A549 treated with Hydrocortisone at 1 μM for 4 hours (cell line): Measurements from ENCODE around the gene HSD17B7. TPM values are rescaled to one million over a fixed set of nuclear protein-coding genes. Genes with fewer than 3 reads are reported as not detected.

ENCODE experiments used
- total RNA-seq: library from RNA; stranded (reverse); fragments of 200-300 nt; extraction: Qiagen RNA extraction; gene quantifications from 5 replicates; pipeline ENCODE4 v1.2.3, GENCODE V29; 2022

The HSD17B7 gene, protein sequence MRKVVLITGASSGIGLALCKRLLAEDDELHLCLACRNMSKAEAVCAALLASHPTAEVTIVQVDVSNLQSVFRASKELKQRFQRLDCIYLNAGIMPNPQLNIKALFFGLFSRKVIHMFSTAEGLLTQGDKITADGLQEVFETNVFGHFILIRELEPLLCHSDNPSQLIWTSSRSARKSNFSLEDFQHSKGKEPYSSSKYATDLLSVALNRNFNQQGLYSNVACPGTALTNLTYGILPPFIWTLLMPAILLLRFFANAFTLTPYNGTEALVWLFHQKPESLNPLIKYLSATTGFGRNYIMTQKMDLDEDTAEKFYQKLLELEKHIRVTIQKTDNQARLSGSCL
- 8.3 to 9.8 TPM (median 9.1 TPM) in 5 replicates for total RNA-seq

GRCh38 chr1:162790303-162790984 is at the start of gene HSD17B7:
TSS of gene HSD17B7 (plus strand) at chr1:162790702. CDS start at chr1:162790801, 99 bp downstream.

GRCh38 chr1:162861101-162861500 is 70.6 kb downstream of the HSD17B7 start, which contains the start of gene CCDC190:
TSS of gene CCDC190 (minus strand) at chr1:162861175. CDS start at chr1:162859646, 1,529 bp downstream.

Other genes starting within 250 kb of the HSD17B7 start
- 26.2 to 39.5 TPM (median 31.7 TPM) in 5 replicates for gene UAP1, start 229.0 kb upstream of the HSD17B7 start, total RNA-seq
- gene DDR2, start 158.2 kb upstream of the HSD17B7 start, total RNA-seq = 0.17 to 0.51 TPM (median 0.46 TPM) in 5 replicates
- not detected in 5 replicates for gene CCDC190, start 70.5 kb downstream of the HSD17B7 start, total RNA-seq